ENCODE measurements around the gene DNTT. TPM values are rescaled to one million over a fixed set of nuclear protein-coding genes. Genes with fewer than 3 reads are reported as not detected.
A peak's percentile ranks its signal among the peaks of the same experiment; 100 is the strongest.
"Not testable (repeated sequence)": the region's sequence is repeated elsewhere in the genome, so short reads cannot be mapped to it uniquely, and the experiment has no call there.

DNTT gene
- total RNA-seq, 1 donor from 2014 or later, result not detected

DNA sequence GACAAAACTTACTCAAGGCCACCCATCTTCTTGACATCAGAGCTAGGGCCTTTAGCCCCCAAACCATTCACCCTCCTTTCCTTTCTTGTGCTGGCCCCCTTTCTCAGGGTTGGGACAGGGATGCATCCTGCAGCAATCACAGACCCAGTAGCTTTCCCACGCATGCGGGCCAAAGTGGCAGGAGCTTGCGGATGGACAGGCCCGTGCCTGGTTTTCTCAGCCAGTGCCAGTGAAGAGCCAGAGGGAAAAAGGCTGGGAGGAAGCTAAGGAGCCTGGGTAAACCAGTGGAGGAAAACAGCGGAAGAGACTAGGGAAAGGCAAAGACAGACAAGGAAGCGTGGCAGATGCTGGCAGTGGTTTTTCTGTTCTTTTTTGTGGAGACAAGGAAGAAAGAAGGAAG, 27.8 kb upstream of the DNTT start:
- no peak for DNase-seq

GRCh38 chr10:96276831-96277230, 27.4 kb upstream of the DNTT start:
- DNase-seq, result no peak

- DNase-seq, result no peak
These were observed 25.0 kb upstream of the DNTT start for GRCh38 chr10:96279191-96279641.

DNA sequence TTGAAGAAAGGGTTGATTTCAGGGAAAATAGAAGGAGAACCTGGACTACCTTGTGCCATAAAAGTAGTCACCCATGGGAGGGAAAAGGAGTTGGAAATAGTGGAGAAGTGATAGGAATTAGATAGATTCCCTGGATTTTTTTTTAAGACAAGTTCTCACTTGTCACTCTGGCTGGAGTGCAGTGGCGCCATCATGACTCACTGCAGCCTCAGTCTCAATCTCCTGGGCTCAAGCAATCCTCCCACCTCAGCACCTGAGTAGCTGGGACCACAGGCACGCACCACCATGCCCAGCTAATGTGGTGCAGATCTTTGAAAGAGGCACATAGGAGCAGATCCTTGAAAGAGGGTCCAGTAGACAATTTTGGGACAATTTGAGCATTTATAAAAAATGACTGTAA, 23.4 kb upstream of the DNTT start:
- DNase-seq, result no peak

DNA sequence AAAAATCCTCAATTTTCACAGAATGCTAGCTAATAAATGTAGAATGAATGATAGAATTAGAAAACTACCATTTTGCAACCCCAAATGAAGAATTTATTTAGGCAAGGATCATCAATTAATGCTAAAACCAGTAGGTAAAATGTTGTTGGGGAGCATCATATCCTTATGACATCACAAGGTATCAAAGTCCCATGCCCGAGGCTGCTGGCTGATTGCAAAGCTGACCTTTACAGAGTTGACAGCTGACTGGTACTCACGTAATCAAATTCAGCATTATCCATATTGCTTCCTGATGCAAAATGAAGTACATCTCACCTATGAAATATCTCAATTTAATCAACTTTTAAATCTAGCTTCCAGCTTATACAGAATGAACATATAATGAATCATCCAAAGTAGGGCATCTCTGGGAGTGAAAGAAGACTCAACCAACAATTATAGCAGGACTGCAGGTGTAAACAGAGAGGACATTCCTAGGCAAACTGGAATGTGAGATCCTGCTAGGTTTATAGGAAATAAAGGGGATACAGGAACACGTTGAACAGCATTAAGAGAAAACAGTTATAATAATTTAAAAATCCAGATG, 22.7 kb upstream of the DNTT start:
- no peak for DNase-seq

- DNase-seq, result no peak
These were observed 20.9 kb upstream of the DNTT start for GRCh38 chr10:96283351-96283750.

GRCh38 chr10:96283756-96284155, 20.5 kb upstream of the DNTT start:
- DNase-seq, result no peak

GRCh38 chr10:96285331-96285752, 18.9 kb upstream of the DNTT start:
- no peak for DNase-seq

- peak; percentile 76 for DNase-seq
These were observed 16.7 kb upstream of the DNTT start for GRCh38 chr10:96287392-96288105.

- no peak for DNase-seq
These were observed 16.0 kb upstream of the DNTT start for GRCh38 chr10:96288151-96288621.

- DNase-seq, result no peak
These were observed 14.9 kb upstream of the DNTT start for GRCh38 chr10:96289218-96289910.

DNA sequence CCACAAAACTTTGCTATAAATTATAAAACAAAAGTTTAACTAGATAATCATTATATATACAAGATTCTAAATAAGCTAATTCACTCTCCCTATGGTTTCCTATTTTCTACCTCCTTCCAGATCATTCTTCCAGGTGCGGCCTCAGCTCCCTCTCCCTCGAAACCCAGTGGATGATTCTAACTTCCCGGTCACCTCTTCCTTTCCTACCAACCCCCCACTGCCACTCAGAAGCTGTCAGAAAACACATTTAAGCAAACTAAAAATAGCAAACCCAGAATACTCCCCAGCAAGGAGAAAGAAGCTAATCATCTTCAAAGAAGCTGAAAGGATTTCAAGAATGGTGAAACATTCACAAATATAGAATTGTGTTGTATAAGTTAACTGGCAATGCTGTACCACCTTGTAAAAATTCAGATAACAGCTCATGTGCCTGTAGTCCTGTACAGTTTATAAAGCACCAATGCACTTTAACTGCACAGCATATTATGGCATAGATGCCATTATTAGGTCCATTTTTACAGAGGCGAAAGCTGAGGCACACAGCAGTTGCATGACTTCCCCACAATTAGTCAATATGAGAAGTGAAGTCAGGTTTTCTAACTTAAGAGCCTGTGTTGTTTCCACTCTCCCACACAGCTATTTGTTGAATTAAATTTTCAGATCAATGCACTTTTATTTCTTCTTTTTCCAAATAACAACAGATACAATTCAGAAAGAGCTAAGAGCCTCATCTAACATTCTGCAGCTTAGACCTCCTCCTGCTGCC, 13.7 kb upstream of the DNTT start:
- DNase-seq, result no peak

DNA sequence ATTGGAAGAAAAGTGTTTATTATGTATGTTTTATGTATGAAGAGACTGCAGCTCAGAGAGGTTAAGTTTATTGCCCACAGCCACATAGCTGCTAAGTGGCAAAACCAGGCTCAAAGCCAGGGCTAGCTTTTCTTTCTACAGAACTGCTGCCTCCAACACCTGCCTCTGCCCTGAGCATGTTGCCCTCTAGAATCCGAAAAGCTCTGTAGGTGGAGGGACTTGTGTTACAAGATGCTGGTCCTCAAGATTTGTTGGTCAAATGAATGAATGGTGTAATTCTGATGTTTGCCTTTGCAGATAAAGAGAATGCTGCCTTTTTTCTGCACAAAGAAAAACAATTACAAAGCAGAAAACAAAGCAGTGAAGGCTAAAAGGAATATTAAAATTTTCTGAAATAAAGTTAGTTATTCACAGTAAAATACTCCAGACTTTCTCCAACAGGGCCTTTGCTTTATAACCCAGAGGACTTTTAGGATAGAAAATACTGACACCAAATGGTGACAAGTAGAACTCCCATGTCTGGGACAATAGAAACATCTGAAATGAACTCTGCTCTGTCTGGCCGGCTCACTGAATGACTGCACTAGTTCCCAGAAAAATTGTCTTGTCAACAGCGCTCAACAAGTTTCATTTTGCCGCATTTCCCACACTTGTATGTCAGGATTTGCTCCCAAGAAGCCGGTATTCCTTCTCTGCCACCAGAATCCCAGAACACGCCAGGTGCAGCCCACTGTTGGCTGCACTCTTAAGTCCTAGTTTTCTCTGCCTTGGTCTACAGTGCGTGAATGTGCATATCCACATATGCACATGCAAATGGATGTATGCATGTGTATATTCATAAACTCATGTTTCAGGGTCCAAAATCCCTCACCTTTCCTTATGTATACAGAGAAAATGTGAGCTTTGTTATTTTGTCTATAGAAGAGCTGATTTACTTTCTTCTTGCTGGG, 11.0 kb upstream of the DNTT start:
- DNase-seq, result peak; percentile 67

DNA sequence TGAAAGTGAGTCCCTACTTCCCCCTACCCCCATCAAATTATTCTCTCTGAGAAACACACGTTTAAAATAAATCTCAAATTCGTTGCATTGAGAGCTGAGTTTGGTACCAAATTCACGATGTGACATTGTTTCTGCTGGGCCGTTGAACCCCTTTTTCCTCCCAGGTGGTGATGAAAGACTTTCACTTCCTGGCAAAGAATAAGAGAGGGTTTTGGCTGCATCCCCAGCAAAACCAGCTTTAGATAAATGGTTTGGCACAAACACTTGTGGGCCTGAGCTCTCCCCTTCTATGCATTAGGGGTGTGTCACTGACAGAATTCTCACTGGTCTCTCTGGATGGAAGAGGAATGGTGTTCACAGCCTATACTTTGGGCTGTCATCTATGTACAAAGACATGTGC, 8.8 kb upstream of the DNTT start:
- no peak for DNase-seq

DNA sequence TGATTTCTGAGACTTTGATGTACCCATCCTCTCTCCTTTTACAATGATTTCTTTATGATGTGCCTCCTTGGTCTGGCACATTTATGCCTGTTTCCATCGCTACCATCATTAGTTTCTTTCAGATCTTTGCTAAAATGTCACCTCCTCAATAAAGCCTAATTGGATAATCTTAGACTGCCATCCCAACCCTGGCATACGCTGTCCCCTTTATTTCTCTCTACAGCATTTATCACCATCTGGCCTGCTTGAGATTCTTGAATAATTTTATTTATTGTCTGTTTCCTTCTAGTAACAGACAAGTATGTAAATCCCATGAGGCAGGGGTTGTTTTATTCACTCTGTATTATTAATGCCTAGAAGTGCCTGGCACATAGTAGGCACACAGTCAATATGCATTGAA, 6.7 kb upstream of the DNTT start:
- DNase-seq, result no peak

- no peak for DNase-seq
These were observed 5.9 kb upstream of the DNTT start for GRCh38 chr10:96298362-96298761.

GRCh38 chr10:96299383-96299782, 4.9 kb upstream of the DNTT start:
- peak; percentile 37 for DNase-seq

GRCh38 chr10:96301616-96302015, 2.6 kb upstream of the DNTT start:
- no peak for DNase-seq

- no peak for DNase-seq
These were observed 785 bp downstream of the DNTT start for GRCh38 chr10:96305019-96305418.

- DNase-seq, result peak; percentile 26
These were observed 2.3 kb downstream of the DNTT start for GRCh38 chr10:96306516-96306915.

DNA sequence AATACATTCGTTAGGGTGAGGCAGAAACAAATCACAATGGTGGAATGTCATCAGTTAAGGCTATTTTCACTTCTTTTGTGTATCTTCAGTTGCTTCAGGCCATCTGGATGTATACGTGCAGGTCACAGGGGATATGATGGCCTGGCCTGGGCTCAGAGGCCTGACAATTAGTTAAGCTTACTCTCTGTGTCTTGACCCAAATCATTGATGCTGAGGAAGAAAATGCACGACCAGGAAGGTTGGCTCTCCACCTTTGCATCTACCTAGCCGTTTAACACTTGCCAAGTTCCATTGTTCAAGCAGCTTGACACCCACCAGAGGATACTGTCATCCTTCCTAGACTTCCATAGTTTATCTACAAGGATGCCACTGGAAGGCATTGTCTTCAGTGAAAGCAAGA, 4.6 kb downstream of the DNTT start:
- DNase-seq, result not testable (repeated sequence)

Measured in tongue (tissue), 2 donors.